Measurements from ENCODE around the gene IMPA2.

- TF ChIP-seq, protein P1, sequence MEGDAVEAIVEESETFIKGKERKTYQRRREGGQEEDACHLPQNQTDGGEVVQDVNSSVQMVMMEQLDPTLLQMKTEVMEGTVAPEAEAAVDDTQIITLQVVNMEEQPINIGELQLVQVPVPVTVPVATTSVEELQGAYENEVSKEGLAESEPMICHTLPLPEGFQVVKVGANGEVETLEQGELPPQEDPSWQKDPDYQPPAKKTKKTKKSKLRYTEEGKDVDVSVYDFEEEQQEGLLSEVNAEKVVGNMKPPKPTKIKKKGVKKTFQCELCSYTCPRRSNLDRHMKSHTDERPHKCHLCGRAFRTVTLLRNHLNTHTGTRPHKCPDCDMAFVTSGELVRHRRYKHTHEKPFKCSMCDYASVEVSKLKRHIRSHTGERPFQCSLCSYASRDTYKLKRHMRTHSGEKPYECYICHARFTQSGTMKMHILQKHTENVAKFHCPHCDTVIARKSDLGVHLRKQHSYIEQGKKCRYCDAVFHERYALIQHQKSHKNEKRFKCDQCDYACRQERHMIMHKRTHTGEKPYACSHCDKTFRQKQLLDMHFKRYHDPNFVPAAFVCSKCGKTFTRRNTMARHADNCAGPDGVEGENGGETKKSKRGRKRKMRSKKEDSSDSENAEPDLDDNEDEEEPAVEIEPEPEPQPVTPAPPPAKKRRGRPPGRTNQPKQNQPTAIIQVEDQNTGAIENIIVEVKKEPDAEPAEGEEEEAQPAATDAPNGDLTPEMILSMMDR (IDR thresholded peaks at IDR 0.05): no peak
- no peak for TF ChIP-seq POLR2A (IDR thresholded peaks at IDR 0.05)
These were observed 4.8 kb downstream of the IMPA2 start for GRCh38 chr18:11986061-11986460.

All from testis (tissue), 2 donors.